Thoracic aorta (tissue), 2 donors: ENCODE data around the gene MAGI1. TPM values are rescaled to one million over a fixed set of nuclear protein-coding genes. Genes with fewer than 3 reads are reported as not detected.

Source experiments
- ATAC-seq: fragments of 150-250 bp; one replicate; pipeline ENCODE4 v1.8.0; 2017; ENCODE audit warnings: low read depth; ENCODE audit not compliant: insufficient number of reproducible peaks, low FRiP score
- DNase-seq: peaks from one replicate; pipeline ENCODE4 v3.0.0-alpha.2; 2020; ENCODE audit warnings: low spot score
- H3K27ac ChIP-seq, 2 donors: fragments of 200-600 bp; sonication (generic); 1 replicate in 1 of 2; 2 replicates in 1 of 2; pipeline ENCODE4 v1.5.1; 2016; ENCODE audit warnings: mild to moderate bottlenecking in 2 of 2, moderate library complexity in 2 of 2
- H3K27me3 ChIP-seq: fragments of 200-600 bp; sonication (generic); replicated peaks from 2 replicates; pipeline ENCODE4 v1.6.0; 2016; ENCODE audit warnings: mild to moderate bottlenecking; ENCODE audit not compliant: insufficient read depth
- H3K36me3 ChIP-seq: fragments of 200-600 bp; sonication (generic); one replicate; pipeline ENCODE4 v1.5.1; 2016
- H3K4me1 ChIP-seq, 2 donors: fragments of 200-600 bp; sonication (generic); 1 replicate in 1 of 2; 2 replicates in 1 of 2; pipeline versions ENCODE4 v1.5.1 to v1.6.0; 2016; ENCODE audit warnings: low read depth in 2 of 2, mild to moderate bottlenecking in 1 of 2; ENCODE audit not compliant: control insufficient read depth in 1 of 2
- H3K4me3 ChIP-seq: fragments of 200-600 bp; sonication (generic); 2 replicates; pipeline ENCODE4 v1.5.1; 2016; ENCODE audit warnings: mild to moderate bottlenecking
- H3K9me3 ChIP-seq: fragments of 200-600 bp; sonication (generic); 2 replicates; pipeline ENCODE4 v1.5.1; 2016
- total RNA-seq, 2 donors: library from RNA; depleted of rRNA; stranded (reverse); fragments of >200 nt; gene quantifications; one replicate each; pipeline versions ENCODE4 v1.1.0 to v1.2.3, GENCODE V29; 2016
- TF ChIP-seq, protein P1 (sequence below): fragments of 200-600 bp; sonication (generic); IDR thresholded peaks from one replicate; pipeline ENCODE4 v1.5.1; 2019; ENCODE audit warnings: antibody characterized with exemption

Gene MAGI1
- total RNA-seq, 2 donors from 2014 or later: 48.2 to 88.5 TPM

DNA sequence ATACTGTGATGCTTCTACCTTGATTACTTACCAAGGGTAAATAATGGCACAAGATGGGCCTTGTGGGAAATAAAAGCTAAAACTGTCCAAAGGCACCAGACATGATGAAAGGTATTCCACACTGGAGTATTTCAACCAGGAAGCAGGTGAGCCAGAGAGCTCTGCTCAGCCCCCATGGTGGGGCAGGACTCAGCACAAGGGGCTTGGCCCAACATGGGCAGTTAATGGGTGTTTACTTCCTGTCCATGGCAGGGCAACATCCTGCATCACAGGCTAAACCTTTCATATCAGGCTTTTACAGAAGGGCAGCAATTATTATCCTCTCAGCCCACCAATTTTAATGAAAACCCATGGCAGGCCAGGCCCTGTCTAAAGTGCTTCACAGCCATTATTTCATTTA, 38.2 kb downstream of the MAGI1 start:
- Histone ChIP-seq H3K36me3 (no peaks in the 10 kb centered on the region), H3K27me3 (no peaks in the 10 kb centered on the region)

DNA sequence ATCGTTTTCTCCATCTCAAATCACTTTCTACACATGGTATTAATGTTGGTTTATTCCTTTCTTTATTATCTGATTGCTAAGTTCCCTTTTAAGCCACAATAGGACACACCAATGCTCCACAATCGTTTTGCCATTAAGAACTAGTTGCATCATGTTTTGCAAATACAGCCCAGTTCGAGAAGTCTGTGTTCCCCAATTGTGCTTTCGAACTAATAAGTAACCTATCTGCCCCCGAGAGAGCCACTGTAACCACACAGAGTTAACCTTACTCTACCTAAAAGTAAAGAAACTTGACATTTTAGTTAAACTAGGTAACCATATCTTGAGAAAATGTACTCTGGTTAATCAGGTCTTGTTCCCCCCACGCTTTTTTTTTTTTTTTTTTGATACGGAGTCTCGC, 39.1 kb downstream of the MAGI1 start:
- Histone ChIP-seq H3K9me3 (no peaks in the 10 kb centered on the region), H3K27me3 (no peaks in the 10 kb centered on the region), H3K27ac (no peak overlapping the region), H3K4me3 (no peak overlapping the region), H3K4me1 (peaks cover 11 to 25% of the 10 kb centered on the region in 2 donors), H3K36me3 (no peaks in the 10 kb centered on the region)
- DNase-seq (no peak), ATAC-seq (no peak)
- TF ChIP-seq, protein P1, sequence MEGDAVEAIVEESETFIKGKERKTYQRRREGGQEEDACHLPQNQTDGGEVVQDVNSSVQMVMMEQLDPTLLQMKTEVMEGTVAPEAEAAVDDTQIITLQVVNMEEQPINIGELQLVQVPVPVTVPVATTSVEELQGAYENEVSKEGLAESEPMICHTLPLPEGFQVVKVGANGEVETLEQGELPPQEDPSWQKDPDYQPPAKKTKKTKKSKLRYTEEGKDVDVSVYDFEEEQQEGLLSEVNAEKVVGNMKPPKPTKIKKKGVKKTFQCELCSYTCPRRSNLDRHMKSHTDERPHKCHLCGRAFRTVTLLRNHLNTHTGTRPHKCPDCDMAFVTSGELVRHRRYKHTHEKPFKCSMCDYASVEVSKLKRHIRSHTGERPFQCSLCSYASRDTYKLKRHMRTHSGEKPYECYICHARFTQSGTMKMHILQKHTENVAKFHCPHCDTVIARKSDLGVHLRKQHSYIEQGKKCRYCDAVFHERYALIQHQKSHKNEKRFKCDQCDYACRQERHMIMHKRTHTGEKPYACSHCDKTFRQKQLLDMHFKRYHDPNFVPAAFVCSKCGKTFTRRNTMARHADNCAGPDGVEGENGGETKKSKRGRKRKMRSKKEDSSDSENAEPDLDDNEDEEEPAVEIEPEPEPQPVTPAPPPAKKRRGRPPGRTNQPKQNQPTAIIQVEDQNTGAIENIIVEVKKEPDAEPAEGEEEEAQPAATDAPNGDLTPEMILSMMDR: no peak

More for the DNA sequence above, 38.2 kb downstream of the MAGI1 start:
- H3K4me1 ChIP-seq: peaks cover 11 to 27% of the 10 kb centered on the region in 2 donors
- no peak overlapping the region for H3K27ac ChIP-seq
- TF ChIP-seq, protein P1: no peak
- no peaks in the 10 kb centered on the region for H3K9me3 ChIP-seq
- DNase-seq: no peak
- ATAC-seq: no peak
- H3K4me3 ChIP-seq: no peak overlapping the region

DNA sequence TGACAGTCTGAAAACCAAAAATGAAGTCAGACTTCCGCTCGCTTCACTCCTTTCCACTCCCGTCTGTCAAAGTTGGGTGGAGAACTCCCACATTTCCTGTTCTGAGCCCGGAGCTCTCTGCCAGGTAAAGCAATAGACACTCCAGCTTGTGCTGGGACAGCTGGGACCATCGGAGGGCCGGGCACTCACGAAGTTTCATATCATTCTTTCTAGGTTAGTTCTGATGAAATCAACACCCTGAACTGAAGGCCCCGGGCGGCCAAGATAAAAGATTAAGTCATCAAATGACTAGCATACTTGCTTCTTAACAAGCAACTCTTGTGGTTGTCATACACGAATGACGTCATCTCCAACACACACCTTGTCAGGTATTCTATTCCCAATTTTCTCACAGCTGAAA, 42.1 kb downstream of the MAGI1 start:
- no peak overlapping the region for H3K4me3 ChIP-seq
- H3K27me3 ChIP-seq: no peaks in the 10 kb centered on the region
- TF ChIP-seq, protein P1: no peak
- H3K27ac ChIP-seq: no peak overlapping the region
- H3K4me1 ChIP-seq: peaks cover 11 to 19% of the 10 kb centered on the region in 2 donors
- ATAC-seq: no peak
- no peaks in the 10 kb centered on the region for H3K9me3 ChIP-seq
- DNase-seq: no peak
- no peaks in the 10 kb centered on the region for H3K36me3 ChIP-seq

DNA sequence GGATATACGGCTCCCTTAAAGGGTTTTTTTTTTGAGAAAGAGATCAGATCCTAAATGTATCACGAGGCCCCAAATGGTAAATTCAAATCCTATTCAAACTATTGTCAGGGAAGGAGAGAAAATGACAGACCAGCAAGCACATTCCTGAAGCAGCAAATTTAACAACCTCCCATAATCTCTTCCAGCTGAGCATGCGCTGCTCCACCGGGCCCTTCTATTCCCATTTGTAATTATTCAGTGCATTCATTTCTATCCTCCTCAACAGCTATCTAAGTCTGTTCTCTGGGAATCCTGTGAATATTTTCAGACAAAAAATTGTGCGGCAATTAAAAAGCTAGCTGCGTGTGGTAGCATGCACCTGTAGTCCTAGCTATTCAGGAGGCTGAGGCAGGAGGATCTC, 43.2 kb downstream of the MAGI1 start:
- no peak overlapping the region for H3K27ac ChIP-seq
- TF ChIP-seq, protein P1: no peak
- H3K36me3 ChIP-seq: no peaks in the 10 kb centered on the region
- no peaks in the 10 kb centered on the region for H3K27me3 ChIP-seq
- H3K9me3 ChIP-seq: no peaks in the 10 kb centered on the region
- peaks cover 11 to 19% of the 10 kb centered on the region in 2 donors for H3K4me1 ChIP-seq
- DNase-seq: no peak
- ATAC-seq: no peak
- no peak overlapping the region for H3K4me3 ChIP-seq

DNA sequence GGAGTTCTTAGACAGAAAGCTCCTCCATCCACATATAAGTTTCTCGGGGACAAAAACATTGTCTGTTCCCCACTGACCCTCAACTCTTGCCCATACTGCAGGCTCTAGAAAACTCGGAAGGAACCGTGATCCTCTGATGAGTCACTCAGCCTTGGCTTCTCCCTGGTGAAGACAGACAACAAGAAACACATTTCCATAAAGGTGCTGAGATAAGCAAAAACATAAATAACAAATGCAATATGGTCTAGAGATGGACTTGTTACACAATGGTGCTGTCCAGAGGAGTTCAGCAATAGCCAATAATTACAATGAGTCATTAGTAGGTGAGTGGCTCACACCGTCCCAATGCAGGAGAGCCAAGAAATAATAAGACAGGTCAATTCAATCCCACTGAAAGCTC, 43.7 kb downstream of the MAGI1 start:
- peaks cover 11 to 19% of the 10 kb centered on the region in 2 donors for H3K4me1 ChIP-seq
- no peak overlapping the region for H3K27ac ChIP-seq
- H3K4me3 ChIP-seq: no peak overlapping the region
- TF ChIP-seq, protein P1: no peak
- DNase-seq (no peak), ATAC-seq (no peak)
- H3K9me3 ChIP-seq: no peaks in the 10 kb centered on the region
- no peaks in the 10 kb centered on the region for H3K36me3 ChIP-seq
- H3K27me3 ChIP-seq: no peaks in the 10 kb centered on the region
